Esophagus muscularis mucosa (tissue), 3 donors: ENCODE results near the gene SLC24A3.

Source experiments
- CTCF ChIP-seq, 3 experiments: fragments of 200-600 bp in 2 of 3; fragments of 450-650 bp in 1 of 3; sonication (generic) in 2 of 3; IDR thresholded peaks; one replicate each; pipeline ENCODE4 v1.5.1; 2017 to 2019; ENCODE audit warnings: antibody characterized with exemption in 3 of 3, mild to moderate bottlenecking in 2 of 3, moderate library complexity in 1 of 3
- POLR2A ChIP-seq: fragments of 450-650 bp; IDR thresholded peaks from one replicate; pipeline ENCODE4 v1.6.1; 2017; ENCODE audit warnings: antibody characterized with exemption, moderate library complexity, mild to moderate bottlenecking, low read depth
- POLR2AphosphoS5 ChIP-seq, 2 donors: sonication (generic); formaldehyde crosslinking; IDR thresholded peaks; one replicate each; pipeline ENCODE4 v1.6.1; 2017; ENCODE audit warnings: antibody characterized with exemption in 2 of 2

GRCh38 chr20:19729672-19730071 is 517.2 kb downstream of the SLC24A3 start:
- no peak for TF ChIP-seq CTCF (IDR thresholded peaks at IDR 0.05)
- no peak for TF ChIP-seq POLR2A
- no peak for TF ChIP-seq POLR2AphosphoS5 (IDR thresholded peaks at IDR 0.05)
